GM12865 (cell line): ENCODE results near the gene RC3H2.

ENCODE experiments used
- DNase-seq: peaks from one replicate; pipeline ENCODE4 v3.0.0; 2010; ENCODE audit warnings: low read depth
- H3K4me3 ChIP-seq: 2 replicates; pipeline ENCODE4 v1.5.1; 2011; ENCODE audit warnings: mild to moderate bottlenecking, low read depth, low read length, control low read depth
- TF ChIP-seq, protein P1 (sequence below): IDR thresholded peaks from 2 replicates; pipeline ENCODE4 v1.5.1; 2011; ENCODE audit warnings: low read length, control low read depth, low read depth, inconsistent platforms; ENCODE audit not compliant: insufficient read depth; ENCODE audit errors: missing control alignments

Gene RC3H2

GRCh38 chr9:122936883-122937282 lies 31.7 kb upstream of the RC3H2 start:
- TF ChIP-seq, protein P1, sequence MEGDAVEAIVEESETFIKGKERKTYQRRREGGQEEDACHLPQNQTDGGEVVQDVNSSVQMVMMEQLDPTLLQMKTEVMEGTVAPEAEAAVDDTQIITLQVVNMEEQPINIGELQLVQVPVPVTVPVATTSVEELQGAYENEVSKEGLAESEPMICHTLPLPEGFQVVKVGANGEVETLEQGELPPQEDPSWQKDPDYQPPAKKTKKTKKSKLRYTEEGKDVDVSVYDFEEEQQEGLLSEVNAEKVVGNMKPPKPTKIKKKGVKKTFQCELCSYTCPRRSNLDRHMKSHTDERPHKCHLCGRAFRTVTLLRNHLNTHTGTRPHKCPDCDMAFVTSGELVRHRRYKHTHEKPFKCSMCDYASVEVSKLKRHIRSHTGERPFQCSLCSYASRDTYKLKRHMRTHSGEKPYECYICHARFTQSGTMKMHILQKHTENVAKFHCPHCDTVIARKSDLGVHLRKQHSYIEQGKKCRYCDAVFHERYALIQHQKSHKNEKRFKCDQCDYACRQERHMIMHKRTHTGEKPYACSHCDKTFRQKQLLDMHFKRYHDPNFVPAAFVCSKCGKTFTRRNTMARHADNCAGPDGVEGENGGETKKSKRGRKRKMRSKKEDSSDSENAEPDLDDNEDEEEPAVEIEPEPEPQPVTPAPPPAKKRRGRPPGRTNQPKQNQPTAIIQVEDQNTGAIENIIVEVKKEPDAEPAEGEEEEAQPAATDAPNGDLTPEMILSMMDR = no peak

GRCh38 chr9:122936464-122936863 lies 31.3 kb upstream of the RC3H2 start:
- TF ChIP-seq, protein P1 = no peak
- H3K4me3 ChIP-seq = no peak overlapping the region
- DNase-seq = no peak

More at GRCh38 chr9:122936883-122937282, 31.7 kb upstream of the RC3H2 start:
- H3K4me3 ChIP-seq = no peak overlapping the region
- DNase-seq = no peak

- DNase-seq = peak; percentile 94
- TF ChIP-seq, protein P1 = no peak
- peak within 1 kb of the TSS; percentile 99 for H3K4me3 ChIP-seq
Observed at GRCh38 chr9:122931226-122932121, 26.3 kb upstream of the RC3H2 start, which contains the start of gene ZBTB26. ZBTB26 (minus strand) TSS chr9:122931512; CDS start chr9:122919934, 11,578 bp downstream.

DNA sequence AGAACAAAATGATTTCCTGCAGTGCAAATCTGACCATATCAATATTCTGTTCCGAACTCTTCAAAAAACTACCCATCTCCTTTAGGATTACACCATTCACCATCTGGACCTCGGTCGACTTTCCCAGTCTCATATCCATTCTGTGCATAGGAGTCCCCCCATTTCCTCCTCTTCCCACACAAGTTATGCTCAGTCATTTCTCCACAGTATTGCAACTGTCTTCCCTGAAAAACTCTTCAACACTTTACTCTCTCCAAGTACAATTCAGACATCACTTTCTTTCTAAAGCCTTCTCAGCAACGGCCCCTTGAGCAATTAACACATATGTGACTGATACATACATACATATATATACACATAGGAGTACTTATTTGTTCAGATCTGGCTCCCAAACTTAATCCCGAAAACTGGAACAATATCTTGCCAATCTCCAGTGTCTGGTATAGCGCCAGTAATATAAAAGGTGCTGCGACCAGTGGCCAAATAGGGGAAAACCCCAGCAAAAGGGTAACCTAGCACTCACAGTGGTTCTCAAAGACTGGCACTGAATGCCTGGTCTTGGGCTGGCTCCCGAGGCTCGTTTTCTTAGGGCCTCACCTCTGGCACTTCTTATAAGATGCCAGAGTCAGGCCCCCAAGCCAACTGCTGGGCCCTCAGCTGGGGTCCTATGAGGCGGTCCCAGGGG lies 25.5 kb upstream of the RC3H2 start:
- TF ChIP-seq, protein P1 = no peak
- no peak for DNase-seq

GRCh38 chr9:122929796-122930354 lies 24.7 kb upstream of the RC3H2 start:
- H3K4me3 ChIP-seq = peak overlapping the region; percentile 99; the same call in 1 of the 2 replicates
- no peak for DNase-seq
- TF ChIP-seq, protein P1 = no peak

More for the DNA sequence above, 25.5 kb upstream of the RC3H2 start:
- peak overlapping the region; percentile 99 for H3K4me3 ChIP-seq

DNA sequence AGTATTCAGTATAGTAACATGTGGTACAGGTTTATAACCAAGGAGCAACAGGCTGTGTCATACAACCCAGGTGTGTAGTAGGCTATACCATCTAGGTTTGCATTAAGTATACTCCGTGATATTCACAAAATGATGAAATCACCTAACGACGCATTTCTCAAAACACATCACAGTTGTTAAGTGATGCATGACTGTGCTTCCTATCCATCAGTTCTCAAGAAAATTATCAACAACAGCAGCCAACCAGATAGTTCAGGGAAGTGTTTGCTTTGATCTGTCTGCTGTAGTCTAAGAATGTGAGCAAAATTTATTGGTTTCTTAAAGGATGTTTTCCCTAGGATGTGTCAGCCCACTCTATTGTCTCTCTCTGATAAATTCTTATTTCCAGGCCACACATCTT lies 18.8 kb upstream of the RC3H2 start:
- TF ChIP-seq, protein P1 = no peak
- H3K4me3 ChIP-seq = no peak overlapping the region

More for the DNA sequence above, 18.8 kb upstream of the RC3H2 start:
- DNase-seq = no peak
